SK-N-SH treated with all-trans-retinoic acid at 6 μM for 48 hours (cell line): ENCODE results near the gene GPR161.

Source experiments
- ATAC-seq: fragments of 200-7000 bp; cut with Tn5 transposase; 3 replicates; pipeline ENCODE4 v1.9.1; 2020; ENCODE audit warnings: mild to moderate bottlenecking, moderate library complexity
- ARNTL ChIP-seq: fragments of 450-650 bp; formaldehyde crosslinking; IDR thresholded peaks from 2 replicates; pipeline ENCODE4 v1.5.0; 2020; ENCODE audit warnings: low read depth, mild to moderate bottlenecking, moderate library complexity, borderline replicate concordance
- CSDC2 ChIP-seq: fragments of 250-450 bp; sonication (Bioruptor Pico); IDR thresholded peaks from 2 replicates; pipeline ENCODE4 v1.5.0; 2020; ENCODE audit warnings: mild to moderate bottlenecking, moderate library complexity
- ESRRG ChIP-seq: fragments of 250-450 bp; sonication (Bioruptor Pico); IDR thresholded peaks from 2 replicates; pipeline ENCODE4 v1.6.1; 2021; ENCODE audit warnings: mild to moderate bottlenecking
- GLIS3 ChIP-seq: fragments of 250-450 bp; sonication (Bioruptor Pico); IDR thresholded peaks from 2 replicates; pipeline ENCODE4 v1.5.0; 2020; ENCODE audit warnings: mild to moderate bottlenecking, moderate library complexity
- ISL1 ChIP-seq: fragments of 250-450 bp; sonication (Bioruptor Pico); IDR thresholded peaks from 2 replicates; pipeline ENCODE4 v2.1.2; 2022; ENCODE audit warnings: mild to moderate bottlenecking, moderate library complexity
- OSR1 ChIP-seq: fragments of 250-450 bp; sonication (Bioruptor Pico); IDR thresholded peaks from 2 replicates; pipeline ENCODE4 v1.8.0; 2022; ENCODE audit warnings: moderate library complexity, mild to moderate bottlenecking, inconsistent platforms
- PPARA ChIP-seq: fragments of 250-450 bp; sonication (Bioruptor Pico); IDR thresholded peaks from 2 replicates; pipeline ENCODE4 v1.5.0; 2020; ENCODE audit warnings: mild to moderate bottlenecking, borderline replicate concordance
- RARB ChIP-seq: fragments of 250-450 bp; sonication (Bioruptor Pico); IDR thresholded peaks from 2 replicates; pipeline ENCODE4 v1.8.0; 2021; ENCODE audit warnings: mild to moderate bottlenecking, moderate library complexity
- SNAI2 ChIP-seq: fragments of 250-450 bp; sonication (Bioruptor Pico); IDR thresholded peaks from 2 replicates; pipeline ENCODE4 v1.5.0; 2020; ENCODE audit warnings: mild to moderate bottlenecking, moderate library complexity
- ZC3H10 ChIP-seq: fragments of 250-450 bp; sonication (Bioruptor Pico); IDR thresholded peaks from 2 replicates; pipeline ENCODE4 v1.5.1; 2021; ENCODE audit warnings: mild to moderate bottlenecking, moderate library complexity
- ZFP3 ChIP-seq: fragments of 250-450 bp; sonication (Bioruptor Pico); IDR thresholded peaks from 2 replicates; pipeline ENCODE4 v1.5.0; 2020; ENCODE audit warnings: mild to moderate bottlenecking, moderate library complexity
- ZFP30 ChIP-seq: fragments of 450-650 bp; formaldehyde crosslinking; IDR thresholded peaks from 2 replicates; pipeline ENCODE4 v1.5.0; 2022; ENCODE audit warnings: mild to moderate bottlenecking, moderate library complexity
- ZNF565 ChIP-seq: fragments of 450-650 bp; formaldehyde crosslinking; conservative IDR thresholded peaks from 2 replicates; pipeline ENCODE4 v1.5.0; 2020; ENCODE audit warnings: low read depth, mild to moderate bottlenecking, moderate library complexity
- ZNF70 ChIP-seq: fragments of 450-650 bp; formaldehyde crosslinking; IDR thresholded peaks from 2 replicates; pipeline ENCODE4 v1.5.0; 2020; ENCODE audit warnings: mild to moderate bottlenecking, moderate library complexity
- TF ChIP-seq, protein P1 (sequence below): fragments of 250-450 bp; sonication (Bioruptor Pico); IDR thresholded peaks from 2 replicates; pipeline ENCODE4 v1.8.0; 2021; ENCODE audit warnings: low read depth, mild to moderate bottlenecking, moderate library complexity, borderline replicate concordance
- TF ChIP-seq, protein P2 (sequence below): fragments of 250-450 bp; sonication (Bioruptor Pico); IDR thresholded peaks from 2 replicates; pipeline ENCODE4 v1.5.0; 2020; ENCODE audit warnings: mild to moderate bottlenecking, moderate library complexity
- TF ChIP-seq, protein P3 (sequence below): fragments of 250-450 bp; sonication (Bioruptor Pico); IDR thresholded peaks from 2 replicates; pipeline ENCODE4 v1.5.1; 2020; ENCODE audit warnings: low read depth, mild to moderate bottlenecking, moderate library complexity
- TF ChIP-seq, protein P4 (sequence below): fragments of 250-450 bp; sonication (Bioruptor Pico); IDR thresholded peaks from 2 replicates; pipeline ENCODE4 v1.5.1; 2021; ENCODE audit warnings: mild to moderate bottlenecking, moderate library complexity
- TF ChIP-seq, protein P5 (sequence below): fragments of 250-450 bp; sonication (Bioruptor Pico); IDR thresholded peaks from 2 replicates; pipeline ENCODE4 v1.8.0; 2020; ENCODE audit warnings: mild to moderate bottlenecking, moderate library complexity, borderline replicate concordance

Gene GPR161

DNA sequence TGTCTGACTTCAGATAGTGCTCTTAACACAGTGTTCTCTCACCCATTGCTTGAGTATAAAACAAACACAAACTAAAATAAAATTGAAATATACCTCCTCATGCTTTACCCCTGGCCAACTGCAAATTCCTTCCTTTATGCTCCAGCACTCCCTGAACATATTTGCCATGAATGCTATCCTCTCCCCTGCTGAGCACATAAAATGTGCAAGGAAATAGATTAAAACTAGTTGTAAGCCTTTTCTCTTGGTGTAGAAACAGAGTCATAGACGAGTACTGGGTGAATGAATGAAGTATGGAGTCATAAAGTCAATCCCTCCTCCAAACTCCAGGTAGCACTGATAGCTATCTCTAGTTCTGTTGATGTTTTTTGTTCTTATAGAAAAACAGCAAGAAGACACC lies 2.6 kb downstream of the GPR161 start:
- ATAC-seq = no peak
- no peak for TF ChIP-seq CSDC2 (CRISPR knock-in tag)
- TF ChIP-seq ISL1 (CRISPR knock-in tag) = no peak
- TF ChIP-seq, protein P1, sequence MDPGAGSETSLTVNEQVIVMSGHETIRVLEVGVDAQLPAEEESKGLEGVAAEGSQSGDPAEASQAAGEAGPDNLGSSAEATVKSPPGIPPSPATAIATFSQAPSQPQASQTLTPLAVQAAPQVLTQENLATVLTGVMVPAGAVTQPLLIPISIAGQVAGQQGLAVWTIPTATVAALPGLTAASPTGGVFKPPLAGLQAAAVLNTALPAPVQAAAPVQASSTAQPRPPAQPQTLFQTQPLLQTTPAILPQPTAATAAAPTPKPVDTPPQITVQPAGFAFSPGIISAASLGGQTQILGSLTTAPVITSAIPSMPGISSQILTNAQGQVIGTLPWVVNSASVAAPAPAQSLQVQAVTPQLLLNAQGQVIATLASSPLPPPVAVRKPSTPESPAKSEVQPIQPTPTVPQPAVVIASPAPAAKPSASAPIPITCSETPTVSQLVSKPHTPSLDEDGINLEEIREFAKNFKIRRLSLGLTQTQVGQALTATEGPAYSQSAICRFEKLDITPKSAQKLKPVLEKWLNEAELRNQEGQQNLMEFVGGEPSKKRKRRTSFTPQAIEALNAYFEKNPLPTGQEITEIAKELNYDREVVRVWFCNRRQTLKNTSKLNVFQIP (CRISPR knock-in tag) = no peak
- TF ChIP-seq, protein P2, sequence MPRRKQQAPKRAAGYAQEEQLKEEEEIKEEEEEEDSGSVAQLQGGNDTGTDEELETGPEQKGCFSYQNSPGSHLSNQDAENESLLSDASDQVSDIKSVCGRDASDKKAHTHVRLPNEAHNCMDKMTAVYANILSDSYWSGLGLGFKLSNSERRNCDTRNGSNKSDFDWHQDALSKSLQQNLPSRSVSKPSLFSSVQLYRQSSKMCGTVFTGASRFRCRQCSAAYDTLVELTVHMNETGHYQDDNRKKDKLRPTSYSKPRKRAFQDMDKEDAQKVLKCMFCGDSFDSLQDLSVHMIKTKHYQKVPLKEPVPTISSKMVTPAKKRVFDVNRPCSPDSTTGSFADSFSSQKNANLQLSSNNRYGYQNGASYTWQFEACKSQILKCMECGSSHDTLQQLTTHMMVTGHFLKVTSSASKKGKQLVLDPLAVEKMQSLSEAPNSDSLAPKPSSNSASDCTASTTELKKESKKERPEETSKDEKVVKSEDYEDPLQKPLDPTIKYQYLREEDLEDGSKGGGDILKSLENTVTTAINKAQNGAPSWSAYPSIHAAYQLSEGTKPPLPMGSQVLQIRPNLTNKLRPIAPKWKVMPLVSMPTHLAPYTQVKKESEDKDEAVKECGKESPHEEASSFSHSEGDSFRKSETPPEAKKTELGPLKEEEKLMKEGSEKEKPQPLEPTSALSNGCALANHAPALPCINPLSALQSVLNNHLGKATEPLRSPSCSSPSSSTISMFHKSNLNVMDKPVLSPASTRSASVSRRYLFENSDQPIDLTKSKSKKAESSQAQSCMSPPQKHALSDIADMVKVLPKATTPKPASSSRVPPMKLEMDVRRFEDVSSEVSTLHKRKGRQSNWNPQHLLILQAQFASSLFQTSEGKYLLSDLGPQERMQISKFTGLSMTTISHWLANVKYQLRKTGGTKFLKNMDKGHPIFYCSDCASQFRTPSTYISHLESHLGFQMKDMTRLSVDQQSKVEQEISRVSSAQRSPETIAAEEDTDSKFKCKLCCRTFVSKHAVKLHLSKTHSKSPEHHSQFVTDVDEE (CRISPR knock-in tag) = no peak
- no peak for TF ChIP-seq OSR1 (CRISPR knock-in tag)
- TF ChIP-seq ESRRG (CRISPR knock-in tag) = no peak
- TF ChIP-seq ZNF565 (CRISPR knock-in tag) = no peak
- no peak for TF ChIP-seq SNAI2 (CRISPR knock-in tag)
- TF ChIP-seq, protein P3, sequence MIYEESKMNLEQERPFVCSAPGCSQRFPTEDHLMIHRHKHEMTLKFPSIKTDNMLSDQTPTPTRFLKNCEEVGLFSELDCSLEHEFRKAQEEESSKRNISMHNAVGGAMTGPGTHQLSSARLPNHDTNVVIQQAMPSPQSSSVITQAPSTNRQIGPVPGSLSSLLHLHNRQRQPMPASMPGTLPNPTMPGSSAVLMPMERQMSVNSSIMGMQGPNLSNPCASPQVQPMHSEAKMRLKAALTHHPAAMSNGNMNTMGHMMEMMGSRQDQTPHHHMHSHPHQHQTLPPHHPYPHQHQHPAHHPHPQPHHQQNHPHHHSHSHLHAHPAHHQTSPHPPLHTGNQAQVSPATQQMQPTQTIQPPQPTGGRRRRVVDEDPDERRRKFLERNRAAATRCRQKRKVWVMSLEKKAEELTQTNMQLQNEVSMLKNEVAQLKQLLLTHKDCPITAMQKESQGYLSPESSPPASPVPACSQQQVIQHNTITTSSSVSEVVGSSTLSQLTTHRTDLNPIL (CRISPR knock-in tag) = no peak
- TF ChIP-seq ARNTL = no peak
- no peak for TF ChIP-seq RARB (CRISPR knock-in tag)

DNA sequence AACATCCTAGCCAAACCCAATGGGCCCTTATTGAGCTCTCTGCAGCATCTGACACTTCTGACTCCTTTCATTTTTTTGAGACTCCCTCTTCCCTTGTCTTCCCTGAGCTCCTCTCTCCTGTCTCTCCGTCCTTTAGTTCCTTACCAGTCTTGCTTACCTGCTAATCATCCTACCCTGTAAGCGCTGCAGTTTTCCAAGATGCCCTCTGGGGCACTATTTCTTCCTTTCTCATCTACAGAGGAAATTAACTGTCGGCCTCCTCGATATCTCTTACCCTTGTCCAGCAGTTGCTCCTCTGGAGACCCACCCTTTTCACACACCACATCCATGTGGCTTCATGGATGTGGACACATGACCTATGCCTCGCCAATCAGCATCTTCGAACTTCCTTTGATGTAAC lies 6.8 kb downstream of the GPR161 start:
- ATAC-seq = no peak
- TF ChIP-seq ZFP30 (CRISPR knock-in tag) (no peak), PPARA (no peak), ZC3H10 (no peak), ZNF70 (CRISPR knock-in tag) (no peak), CSDC2 (CRISPR knock-in tag) (no peak), ESRRG (CRISPR knock-in tag) (no peak)
- TF ChIP-seq, protein P4, sequence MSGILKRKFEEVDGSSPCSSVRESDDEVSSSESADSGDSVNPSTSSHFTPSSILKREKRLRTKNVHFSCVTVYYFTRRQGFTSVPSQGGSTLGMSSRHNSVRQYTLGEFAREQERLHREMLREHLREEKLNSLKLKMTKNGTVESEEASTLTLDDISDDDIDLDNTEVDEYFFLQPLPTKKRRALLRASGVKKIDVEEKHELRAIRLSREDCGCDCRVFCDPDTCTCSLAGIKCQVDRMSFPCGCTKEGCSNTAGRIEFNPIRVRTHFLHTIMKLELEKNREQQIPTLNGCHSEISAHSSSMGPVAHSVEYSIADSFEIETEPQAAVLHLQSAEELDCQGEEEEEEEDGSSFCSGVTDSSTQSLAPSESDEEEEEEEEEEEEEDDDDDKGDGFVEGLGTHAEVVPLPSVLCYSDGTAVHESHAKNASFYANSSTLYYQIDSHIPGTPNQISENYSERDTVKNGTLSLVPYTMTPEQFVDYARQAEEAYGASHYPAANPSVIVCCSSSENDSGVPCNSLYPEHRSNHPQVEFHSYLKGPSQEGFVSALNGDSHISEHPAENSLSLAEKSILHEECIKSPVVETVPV = no peak
- TF ChIP-seq, protein P1 (CRISPR knock-in tag) = no peak
- TF ChIP-seq, all 23 proteins: peak for 0

DNA sequence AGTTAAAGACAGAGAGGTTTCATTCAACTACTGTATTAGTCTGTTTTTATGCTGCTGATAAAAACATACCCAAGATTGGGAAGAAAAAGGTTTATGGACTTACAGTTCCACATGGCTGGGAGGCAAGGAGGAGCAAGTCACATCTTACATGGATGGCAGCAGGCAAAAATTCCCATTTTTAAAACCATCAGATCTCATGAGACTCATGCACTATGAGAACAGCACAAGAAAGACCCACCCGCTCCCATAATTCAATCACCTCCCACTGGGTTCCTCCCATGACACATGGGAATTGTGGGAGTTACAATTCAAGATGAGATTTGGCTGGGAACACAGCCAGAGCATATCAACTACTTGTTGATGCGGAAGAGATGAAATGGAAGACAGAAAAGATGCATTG lies 9.2 kb downstream of the GPR161 start:
- TF ChIP-seq SNAI2 (CRISPR knock-in tag) (no peak), CSDC2 (CRISPR knock-in tag) (no peak)
- ATAC-seq = no peak

DNA sequence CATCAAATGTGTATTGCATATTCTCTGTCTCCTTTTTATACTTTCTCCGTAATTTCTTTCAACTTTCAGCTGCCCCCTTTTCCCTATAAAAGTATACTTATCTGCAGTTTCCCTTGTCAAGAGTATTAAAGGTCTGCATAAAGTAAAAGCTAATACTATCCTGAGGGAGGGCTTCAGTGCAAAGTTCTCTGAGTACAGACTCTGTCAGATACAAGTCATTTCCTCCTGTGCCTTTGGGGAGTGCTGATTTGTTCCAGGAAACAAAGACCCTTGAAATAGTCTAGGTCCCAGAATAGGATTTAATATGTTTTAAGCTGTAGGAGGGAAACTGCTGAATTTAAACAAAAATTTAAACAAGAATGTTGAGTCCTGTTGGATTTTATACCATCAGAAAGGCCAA lies 11.7 kb downstream of the GPR161 start:
- ATAC-seq = no peak
- TF ChIP-seq OSR1 (CRISPR knock-in tag) (no peak), GLIS3 (CRISPR knock-in tag) (no peak), ZFP3 (no peak), ZC3H10 (no peak)
- TF ChIP-seq, protein P5, sequence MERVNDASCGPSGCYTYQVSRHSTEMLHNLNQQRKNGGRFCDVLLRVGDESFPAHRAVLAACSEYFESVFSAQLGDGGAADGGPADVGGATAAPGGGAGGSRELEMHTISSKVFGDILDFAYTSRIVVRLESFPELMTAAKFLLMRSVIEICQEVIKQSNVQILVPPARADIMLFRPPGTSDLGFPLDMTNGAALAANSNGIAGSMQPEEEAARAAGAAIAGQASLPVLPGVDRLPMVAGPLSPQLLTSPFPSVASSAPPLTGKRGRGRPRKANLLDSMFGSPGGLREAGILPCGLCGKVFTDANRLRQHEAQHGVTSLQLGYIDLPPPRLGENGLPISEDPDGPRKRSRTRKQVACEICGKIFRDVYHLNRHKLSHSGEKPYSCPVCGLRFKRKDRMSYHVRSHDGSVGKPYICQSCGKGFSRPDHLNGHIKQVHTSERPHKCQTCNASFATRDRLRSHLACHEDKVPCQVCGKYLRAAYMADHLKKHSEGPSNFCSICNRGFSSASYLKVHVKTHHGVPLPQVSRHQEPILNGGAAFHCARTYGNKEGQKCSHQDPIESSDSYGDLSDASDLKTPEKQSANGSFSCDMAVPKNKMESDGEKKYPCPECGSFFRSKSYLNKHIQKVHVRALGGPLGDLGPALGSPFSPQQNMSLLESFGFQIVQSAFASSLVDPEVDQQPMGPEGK = no peak
- TF ChIP-seq, protein P3 (CRISPR knock-in tag) = no peak
- TF ChIP-seq, all 23 proteins: peak for 0
